GM20000 (cell line): Measurements from ENCODE around the gene XYLT1.
"Not testable (repeated sequence)": the region's sequence is repeated elsewhere in the genome, so short reads cannot be mapped to it uniquely, and the experiment has no call there.

Experiments
- DNase-seq: peaks from one replicate; pipeline ENCODE4 v3.0.0; 2012; ENCODE audit warnings: low spot score
- CTCF ChIP-seq: IDR thresholded peaks from 2 replicates; pipeline ENCODE4 v1.5.1; 2012; ENCODE audit warnings: mild to moderate bottlenecking, control low read depth; ENCODE audit errors: extremely low read depth, missing control alignments

The XYLT1 gene

GRCh38 chr16:17307504-17307903 lies 163.3 kb downstream of the XYLT1 start:
- no peak for TF ChIP-seq CTCF
- no peak for DNase-seq

GRCh38 chr16:17306745-17307144 lies 164.0 kb downstream of the XYLT1 start:
- TF ChIP-seq CTCF: no peak
- no peak for DNase-seq

DNA sequence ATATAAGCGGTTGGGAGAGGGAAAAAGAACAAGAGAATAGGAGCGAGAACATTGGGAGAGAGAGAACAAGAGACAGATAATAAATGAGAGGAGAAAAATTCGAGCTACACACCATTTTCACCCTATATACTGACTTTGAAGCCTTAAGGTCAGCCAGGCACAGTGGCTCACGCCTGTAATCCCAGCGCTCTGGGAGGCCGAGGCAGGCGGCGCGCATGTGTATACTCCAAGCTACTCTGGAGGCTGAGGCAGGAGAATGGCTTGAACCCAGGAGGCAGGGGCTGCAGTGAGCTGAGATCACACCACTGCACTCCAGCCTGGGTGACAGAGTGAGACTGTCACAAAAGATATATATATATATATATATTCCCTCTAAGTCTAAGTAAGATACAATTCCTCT lies 164.5 kb downstream of the XYLT1 start:
- DNase-seq: not testable (repeated sequence)

DNA sequence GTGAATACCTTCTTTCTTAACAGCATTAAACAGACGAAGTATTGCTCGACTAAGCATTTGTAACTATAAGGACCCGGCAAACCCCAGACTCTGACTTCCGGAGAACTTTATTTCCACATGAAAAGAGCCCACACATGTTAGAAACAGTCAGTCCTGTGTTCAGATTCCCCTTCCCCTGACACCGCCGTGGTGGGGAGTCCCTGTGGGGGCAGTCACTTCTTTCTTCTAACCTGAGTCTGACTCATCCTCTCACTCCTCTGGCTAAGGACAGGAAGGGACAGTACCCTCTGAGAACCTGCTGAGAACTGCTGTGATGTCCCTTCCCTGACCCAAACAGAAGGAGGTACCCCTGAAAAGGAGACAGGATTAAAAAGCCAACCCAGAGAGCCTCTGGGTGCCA lies 165.1 kb downstream of the XYLT1 start:
- DNase-seq: peak; percentile 73
- no peak for TF ChIP-seq CTCF

DNA sequence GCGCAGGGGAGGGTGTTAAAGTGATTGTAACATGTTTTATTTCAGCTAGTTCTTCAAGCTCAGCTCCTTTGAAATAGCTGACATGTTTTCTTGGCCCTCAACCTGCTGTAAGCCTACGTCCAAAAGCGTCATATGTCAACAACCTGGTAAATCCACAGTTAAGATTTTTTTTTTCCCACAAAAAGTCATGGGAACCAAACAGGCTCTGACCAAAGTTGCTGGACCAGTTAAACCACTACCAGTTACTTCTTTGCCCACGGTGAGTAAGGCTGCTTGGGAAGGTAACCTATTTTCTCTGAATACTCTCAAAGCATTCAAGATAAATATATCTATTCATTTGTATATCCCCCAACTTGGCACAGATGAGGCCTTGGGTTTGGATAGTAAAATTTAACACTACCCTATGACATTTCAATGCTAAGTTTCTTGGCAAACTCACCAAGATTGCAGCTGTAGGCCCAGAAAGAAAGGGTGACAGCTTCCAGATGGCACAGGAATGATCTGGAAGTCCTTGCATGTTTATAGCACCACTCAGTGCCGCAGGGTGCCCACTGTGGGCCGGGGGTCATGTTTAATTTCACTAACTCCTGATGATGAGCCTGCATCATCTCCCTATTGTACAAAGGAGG lies 166.2 kb downstream of the XYLT1 start:
- DNase-seq: no peak
- no peak for TF ChIP-seq CTCF

- TF ChIP-seq CTCF: no peak
- no peak for DNase-seq
These were observed 166.7 kb downstream of the XYLT1 start for GRCh38 chr16:17304106-17304490.

DNA sequence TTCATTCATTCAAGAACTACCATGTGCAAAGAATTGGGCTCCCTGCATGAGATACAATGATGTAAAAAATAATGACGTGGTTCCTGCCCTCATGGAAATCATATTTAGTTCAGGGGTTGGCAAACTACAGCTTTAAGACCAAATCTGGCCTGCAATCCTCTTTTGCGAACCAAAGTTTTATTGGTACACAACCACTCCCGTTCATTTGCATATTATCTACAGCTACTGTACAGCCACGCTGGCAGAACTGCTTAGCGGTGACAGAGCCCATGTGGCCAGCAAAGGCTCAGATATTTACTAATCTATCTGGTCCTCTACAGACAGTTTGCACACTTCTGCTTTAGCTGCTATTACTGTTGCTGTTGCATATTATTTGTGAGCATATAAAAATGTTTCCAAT lies 167.7 kb downstream of the XYLT1 start:
- DNase-seq: no peak
- TF ChIP-seq CTCF: no peak

DNA sequence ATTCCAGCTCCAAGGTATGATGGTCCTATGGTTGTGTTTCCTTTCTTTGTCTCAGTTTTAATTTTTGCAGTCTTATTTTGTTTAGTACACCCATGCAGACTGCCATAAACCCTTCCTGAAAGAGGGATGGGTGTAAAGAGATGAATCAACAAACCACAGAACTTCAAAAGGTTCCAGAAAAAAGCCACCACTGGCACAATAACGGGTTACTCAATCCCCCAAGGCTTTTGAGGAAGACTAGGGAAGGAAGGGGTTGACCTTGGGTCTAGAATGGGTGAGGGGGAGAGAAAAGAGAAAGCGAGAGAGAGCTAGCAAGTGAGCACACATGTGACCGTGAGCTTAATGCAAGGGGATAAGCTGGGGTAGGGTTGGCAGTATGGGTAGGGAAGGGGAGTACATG lies 168.1 kb downstream of the XYLT1 start:
- no peak for DNase-seq
- no peak for TF ChIP-seq CTCF
